Measurements from ENCODE around the gene DLX4.

The DLX4 gene

DNA sequence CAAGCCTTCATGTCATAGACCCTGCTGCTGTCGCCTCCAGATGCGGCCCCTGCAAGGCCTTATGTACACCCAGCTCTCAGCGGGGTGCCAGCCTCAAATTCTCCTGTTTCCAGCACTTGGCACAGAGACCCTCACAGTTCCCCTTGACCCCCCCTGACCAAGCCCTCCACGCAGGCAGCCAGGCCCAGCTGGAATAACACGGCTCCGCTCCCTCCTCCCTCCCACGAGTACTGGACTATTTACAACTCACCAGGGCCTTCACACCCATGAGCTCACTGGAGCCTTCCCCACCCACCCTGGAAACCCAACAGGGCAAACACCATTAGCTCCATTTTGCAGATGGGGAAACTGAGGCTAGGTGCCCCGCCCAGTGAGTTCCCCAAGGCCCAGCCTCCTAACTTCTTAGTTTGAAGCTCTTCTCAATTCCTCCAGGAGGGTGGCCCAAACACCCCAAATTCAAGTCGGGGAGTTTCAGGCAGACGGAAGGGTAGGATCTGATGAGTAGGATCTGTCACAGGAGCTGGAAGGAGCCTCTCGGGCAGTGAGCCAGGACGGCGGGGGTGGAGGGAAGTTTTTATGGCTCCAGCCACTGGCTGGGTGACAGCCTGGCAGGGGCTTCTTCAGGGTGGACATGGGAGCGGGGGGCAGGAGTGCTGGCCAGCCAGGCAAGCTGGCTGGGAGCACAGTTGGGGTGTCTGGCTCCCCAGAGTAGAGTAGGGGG, 17.5 kb upstream of the DLX4 start:
- no peak overlapping the region for H3K4me3 ChIP-seq (ENCODE audit: low read depth in 1 of 2, low read length in 2 of 2)
- H3K27ac ChIP-seq (ENCODE audit: low read length) = no peak overlapping the region
- peaks cover 21% of the 10 kb centered on the region for H3K27me3 ChIP-seq (ENCODE audit: low read depth, low read length)
- no peaks in the 10 kb centered on the region for H3K4me1 ChIP-seq (ENCODE audit: control insufficient read depth in 1 of 2, insufficient read depth in 2 of 2, low read length in 2 of 2)
- no peaks in the 10 kb centered on the region for H3K9me3 ChIP-seq (ENCODE audit: control insufficient read depth in 1 of 2, low read length in 2 of 2)
- H3K36me3 ChIP-seq (ENCODE audit: control insufficient read depth in 1 of 2, insufficient read depth in 2 of 2, low read length in 2 of 2) = no peaks in the 10 kb centered on the region

DNA sequence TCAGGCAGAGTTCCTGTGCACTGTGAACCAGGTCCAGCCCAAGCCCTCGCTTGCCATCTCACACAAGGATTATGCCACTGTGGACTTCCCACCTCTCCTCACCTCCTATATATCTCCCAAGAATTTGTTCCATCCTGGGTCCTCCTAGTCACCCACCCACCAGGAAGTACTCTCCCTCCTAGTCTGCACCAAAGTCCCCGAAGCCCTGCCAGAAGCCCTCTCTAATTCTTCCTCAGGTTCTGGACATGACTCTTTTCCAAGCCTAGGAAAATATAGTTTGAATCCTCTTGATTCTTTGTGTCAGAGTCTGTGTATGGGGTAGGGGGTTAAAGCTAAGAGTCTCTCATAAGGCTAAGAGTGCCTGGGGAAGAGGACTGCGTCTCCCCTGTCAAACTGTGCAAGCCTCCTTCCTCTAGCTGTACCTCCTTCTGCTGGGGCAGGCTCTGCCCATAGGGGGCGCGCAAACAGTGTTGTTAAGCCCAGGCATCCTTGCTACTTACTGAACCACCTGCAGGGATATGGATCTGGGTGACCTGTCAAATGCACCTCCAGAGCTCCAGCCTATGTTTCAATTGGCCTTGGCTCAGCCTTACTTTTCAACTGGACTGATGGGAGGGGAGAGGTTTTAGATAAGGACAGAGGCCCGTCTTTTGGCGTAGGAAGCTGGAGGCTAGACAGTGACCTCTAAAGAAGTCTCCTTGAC, 16.6 kb upstream of the DLX4 start:
- Histone ChIP-seq H3K9me3 (ENCODE audit: control insufficient read depth in 1 of 2, low read length in 2 of 2) (no peaks in the 10 kb centered on the region), H3K27ac (ENCODE audit: low read length) (no peak overlapping the region), H3K4me1 (ENCODE audit: control insufficient read depth in 1 of 2, insufficient read depth in 2 of 2, low read length in 2 of 2) (no peaks in the 10 kb centered on the region), H3K27me3 (ENCODE audit: low read depth, low read length) (peaks cover 21% of the 10 kb centered on the region), H3K36me3 (ENCODE audit: control insufficient read depth in 1 of 2, insufficient read depth in 2 of 2, low read length in 2 of 2) (no peaks in the 10 kb centered on the region), H3K4me3 (ENCODE audit: low read depth in 1 of 2, low read length in 2 of 2) (no peak overlapping the region)

DNA sequence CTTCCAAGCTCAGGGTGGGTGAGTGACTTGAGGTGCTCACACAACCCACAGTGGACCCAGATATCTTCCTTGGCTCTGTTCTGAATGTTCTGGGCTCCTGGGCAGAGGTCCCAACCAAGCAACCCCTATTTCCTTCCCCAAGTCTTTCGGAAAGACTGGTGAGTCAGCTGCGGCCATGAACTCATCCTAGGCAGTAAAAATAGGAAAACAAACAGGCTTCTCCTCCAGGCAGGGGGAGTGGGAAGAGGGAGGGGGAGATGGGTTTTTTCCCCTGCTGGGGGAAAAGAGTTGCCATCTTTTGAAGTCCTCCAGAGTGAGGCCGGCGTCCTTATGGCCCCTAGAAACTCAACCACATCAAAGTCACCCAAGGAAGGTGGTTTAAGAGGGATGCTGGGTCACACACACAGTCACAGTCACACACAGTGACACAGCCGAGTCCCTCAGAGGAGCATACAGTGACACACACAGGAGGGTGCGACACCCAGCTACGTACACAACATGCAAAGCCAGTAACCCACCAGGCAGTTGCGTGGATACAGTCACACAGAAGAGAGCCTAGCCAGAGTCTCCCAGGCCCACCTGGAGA, 16.0 kb upstream of the DLX4 start:
- H3K9me3 ChIP-seq (ENCODE audit: control insufficient read depth in 1 of 2, low read length in 2 of 2) = no peaks in the 10 kb centered on the region
- H3K4me1 ChIP-seq (ENCODE audit: control insufficient read depth in 1 of 2, insufficient read depth in 2 of 2, low read length in 2 of 2) = no peaks in the 10 kb centered on the region
- no peak overlapping the region for H3K27ac ChIP-seq (ENCODE audit: low read length)
- peaks cover 21% of the 10 kb centered on the region for H3K27me3 ChIP-seq (ENCODE audit: low read depth, low read length)
- H3K36me3 ChIP-seq (ENCODE audit: control insufficient read depth in 1 of 2, insufficient read depth in 2 of 2, low read length in 2 of 2) = no peaks in the 10 kb centered on the region
- H3K4me3 ChIP-seq (ENCODE audit: low read depth in 1 of 2, low read length in 2 of 2) = no peak overlapping the region

DNA sequence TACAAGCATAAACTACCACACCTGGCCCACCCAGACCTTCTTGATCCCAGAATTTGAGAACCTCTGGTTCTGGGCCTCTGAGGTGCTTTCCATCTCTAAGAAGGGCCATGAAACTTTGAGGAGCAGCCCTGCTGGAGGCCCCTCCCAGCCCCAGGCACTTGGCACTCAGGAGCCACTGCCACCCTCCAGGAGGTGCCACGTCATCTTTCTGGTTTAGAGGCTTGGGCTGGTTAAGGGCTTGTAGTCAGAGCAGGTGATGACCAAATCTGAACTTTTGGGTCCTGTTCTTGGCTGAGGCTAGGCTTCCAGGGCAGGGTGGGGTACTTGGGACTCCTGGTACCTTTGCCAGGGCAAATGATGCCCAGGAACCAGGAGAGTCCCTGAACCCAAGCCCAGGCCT, 13.8 kb upstream of the DLX4 start:
- Histone ChIP-seq H3K27me3 (ENCODE audit: low read depth, low read length) (peaks cover 16% of the 10 kb centered on the region), H3K4me1 (ENCODE audit: control insufficient read depth in 1 of 2, insufficient read depth in 2 of 2, low read length in 2 of 2) (no peaks in the 10 kb centered on the region), H3K4me3 (ENCODE audit: low read depth in 1 of 2, low read length in 2 of 2) (no peak overlapping the region)

DNA sequence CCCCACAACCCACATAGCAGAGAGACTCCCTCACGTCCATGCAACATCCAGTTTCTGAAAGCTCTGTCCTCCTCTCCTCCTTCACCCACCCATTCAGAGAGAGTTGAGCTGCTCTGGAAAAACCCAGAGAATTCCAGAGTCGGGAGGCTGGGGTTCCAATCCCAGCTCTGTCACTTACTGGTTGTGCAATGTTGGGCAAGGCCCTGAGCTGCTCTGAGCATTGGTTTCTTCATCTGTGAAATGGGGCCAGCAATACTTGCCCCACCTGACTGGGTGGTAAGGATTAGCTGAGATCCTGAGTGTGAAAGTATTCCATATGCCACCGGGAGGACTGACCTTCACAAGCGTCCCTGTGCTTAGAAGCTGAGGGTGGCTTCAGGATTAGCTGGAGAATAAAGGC, 12.2 kb upstream of the DLX4 start:
- Histone ChIP-seq H3K36me3 (ENCODE audit: control insufficient read depth in 1 of 2, insufficient read depth in 2 of 2, low read length in 2 of 2) (no peaks in the 10 kb centered on the region), H3K9me3 (ENCODE audit: control insufficient read depth in 1 of 2, low read length in 2 of 2) (no peaks in the 10 kb centered on the region), H3K27me3 (ENCODE audit: low read depth, low read length) (peaks cover 9% of the 10 kb centered on the region)

More for the DNA sequence above, 13.8 kb upstream of the DLX4 start:
- Histone ChIP-seq H3K9me3 (ENCODE audit: control insufficient read depth in 1 of 2, low read length in 2 of 2) (no peaks in the 10 kb centered on the region), H3K36me3 (ENCODE audit: control insufficient read depth in 1 of 2, insufficient read depth in 2 of 2, low read length in 2 of 2) (no peaks in the 10 kb centered on the region), H3K27ac (ENCODE audit: low read length) (no peak overlapping the region)

DNA sequence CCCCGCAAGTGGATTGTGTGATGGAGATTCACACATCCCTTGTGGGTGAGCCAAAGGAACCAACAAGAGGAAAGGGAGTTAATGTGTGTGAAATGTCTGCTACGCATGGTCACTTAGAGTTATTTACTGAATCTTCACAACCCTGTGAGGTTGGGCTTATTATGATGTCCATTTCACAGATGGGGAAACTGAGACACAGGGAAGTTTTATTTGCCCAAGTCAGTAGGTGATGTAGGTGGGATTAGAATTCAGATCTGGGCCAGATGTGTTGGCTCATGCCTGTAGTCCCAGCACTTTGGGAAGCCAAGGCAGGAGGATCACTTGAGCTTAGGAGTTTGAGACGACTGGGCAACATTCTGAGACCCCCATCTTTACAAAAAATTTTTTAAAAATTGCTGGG, 11.6 kb upstream of the DLX4 start:
- Histone ChIP-seq H3K36me3 (ENCODE audit: control insufficient read depth in 1 of 2, insufficient read depth in 2 of 2, low read length in 2 of 2) (no peaks in the 10 kb centered on the region), H3K27ac (ENCODE audit: low read length) (no peak overlapping the region), H3K4me1 (ENCODE audit: control insufficient read depth in 1 of 2, insufficient read depth in 2 of 2, low read length in 2 of 2) (no peaks in the 10 kb centered on the region), H3K4me3 (ENCODE audit: low read depth in 1 of 2, low read length in 2 of 2) (no peak overlapping the region), H3K9me3 (ENCODE audit: control insufficient read depth in 1 of 2, low read length in 2 of 2) (no peaks in the 10 kb centered on the region), H3K27me3 (ENCODE audit: low read depth, low read length) (peaks cover 6% of the 10 kb centered on the region)

More for the DNA sequence above, 12.2 kb upstream of the DLX4 start:
- H3K4me3 ChIP-seq (ENCODE audit: low read depth in 1 of 2, low read length in 2 of 2) = no peak overlapping the region
- no peak overlapping the region for H3K27ac ChIP-seq (ENCODE audit: low read length)
- no peaks in the 10 kb centered on the region for H3K4me1 ChIP-seq (ENCODE audit: control insufficient read depth in 1 of 2, insufficient read depth in 2 of 2, low read length in 2 of 2)

DNA sequence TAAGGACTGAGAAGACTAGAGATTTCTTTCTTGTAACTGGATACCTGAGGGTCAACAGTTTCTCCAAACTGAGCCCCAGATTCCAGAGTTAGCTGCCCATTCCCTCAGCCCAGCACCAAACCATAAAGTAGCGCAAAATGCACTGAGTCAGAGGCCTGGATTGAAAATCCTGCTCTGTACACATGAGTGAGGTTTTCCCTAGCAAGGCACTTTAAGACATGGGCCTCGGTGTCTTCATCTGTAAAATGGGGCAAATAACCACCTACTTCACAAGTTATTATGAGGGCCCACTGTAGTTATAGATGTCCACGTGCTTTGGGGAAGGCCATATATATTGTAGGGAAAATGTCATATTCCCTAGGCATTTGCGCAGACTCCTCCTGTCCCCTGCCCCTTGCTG, 10.3 kb upstream of the DLX4 start:
- peaks cover 17% of the 10 kb centered on the region for H3K27me3 ChIP-seq (ENCODE audit: low read depth, low read length)
- H3K36me3 ChIP-seq (ENCODE audit: control insufficient read depth in 1 of 2, insufficient read depth in 2 of 2, low read length in 2 of 2) = no peaks in the 10 kb centered on the region
- H3K4me3 ChIP-seq (ENCODE audit: low read depth in 1 of 2, low read length in 2 of 2) = no peak overlapping the region

DNA sequence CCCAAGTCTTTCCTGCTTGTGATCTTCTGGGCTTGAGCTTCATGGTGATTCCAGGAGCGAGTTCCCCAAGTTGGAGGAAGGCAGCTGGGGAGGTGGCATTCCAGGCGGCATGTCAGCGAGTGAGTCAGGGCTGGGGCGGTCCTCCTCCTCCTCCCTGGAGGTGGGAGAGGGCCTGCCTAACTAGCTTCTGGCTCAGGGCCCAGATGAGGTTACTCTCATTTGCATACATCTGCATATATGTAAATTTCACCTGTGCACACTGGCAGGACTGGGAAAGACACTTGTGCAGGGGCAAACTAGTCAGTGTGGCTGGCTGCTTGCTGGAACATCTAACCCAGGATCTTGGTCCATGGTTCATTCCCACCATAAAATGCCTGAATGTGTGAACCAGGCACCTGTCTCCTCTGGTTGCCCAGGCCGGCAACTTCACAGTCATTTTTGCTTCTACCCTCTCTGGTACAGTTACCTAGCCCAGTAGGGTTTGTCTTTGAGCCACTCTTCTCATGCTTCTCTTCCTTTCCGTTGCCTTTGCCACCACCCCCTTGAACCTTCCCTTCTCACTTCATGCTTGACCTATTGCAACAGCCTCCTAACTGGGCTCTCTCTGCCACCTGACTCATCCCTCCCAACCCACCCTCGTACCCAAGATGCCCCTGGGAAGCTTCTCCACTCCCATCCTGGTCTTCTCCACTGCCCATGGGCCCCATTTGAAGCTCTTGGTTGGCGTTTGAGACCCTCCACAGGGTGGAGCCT, 9.6 kb upstream of the DLX4 start:
- Histone ChIP-seq H3K27ac (ENCODE audit: low read length) (no peak overlapping the region), H3K9me3 (ENCODE audit: control insufficient read depth in 1 of 2, low read length in 2 of 2) (no peaks in the 10 kb centered on the region), H3K36me3 (ENCODE audit: control insufficient read depth in 1 of 2, insufficient read depth in 2 of 2, low read length in 2 of 2) (no peaks in the 10 kb centered on the region), H3K4me1 (ENCODE audit: control insufficient read depth in 1 of 2, insufficient read depth in 2 of 2, low read length in 2 of 2) (peaks cover 0 to 8% of the 10 kb centered on the region in 2 donors), H3K4me3 (ENCODE audit: low read depth in 1 of 2, low read length in 2 of 2) (no peak overlapping the region), H3K27me3 (ENCODE audit: low read depth, low read length) (peaks cover 23% of the 10 kb centered on the region)

More for the DNA sequence above, 10.3 kb upstream of the DLX4 start:
- Histone ChIP-seq H3K4me1 (ENCODE audit: control insufficient read depth in 1 of 2, insufficient read depth in 2 of 2, low read length in 2 of 2) (peaks cover 0 to 2% of the 10 kb centered on the region in 2 donors), H3K27ac (ENCODE audit: low read length) (no peak overlapping the region), H3K9me3 (ENCODE audit: control insufficient read depth in 1 of 2, low read length in 2 of 2) (no peaks in the 10 kb centered on the region)

DNA sequence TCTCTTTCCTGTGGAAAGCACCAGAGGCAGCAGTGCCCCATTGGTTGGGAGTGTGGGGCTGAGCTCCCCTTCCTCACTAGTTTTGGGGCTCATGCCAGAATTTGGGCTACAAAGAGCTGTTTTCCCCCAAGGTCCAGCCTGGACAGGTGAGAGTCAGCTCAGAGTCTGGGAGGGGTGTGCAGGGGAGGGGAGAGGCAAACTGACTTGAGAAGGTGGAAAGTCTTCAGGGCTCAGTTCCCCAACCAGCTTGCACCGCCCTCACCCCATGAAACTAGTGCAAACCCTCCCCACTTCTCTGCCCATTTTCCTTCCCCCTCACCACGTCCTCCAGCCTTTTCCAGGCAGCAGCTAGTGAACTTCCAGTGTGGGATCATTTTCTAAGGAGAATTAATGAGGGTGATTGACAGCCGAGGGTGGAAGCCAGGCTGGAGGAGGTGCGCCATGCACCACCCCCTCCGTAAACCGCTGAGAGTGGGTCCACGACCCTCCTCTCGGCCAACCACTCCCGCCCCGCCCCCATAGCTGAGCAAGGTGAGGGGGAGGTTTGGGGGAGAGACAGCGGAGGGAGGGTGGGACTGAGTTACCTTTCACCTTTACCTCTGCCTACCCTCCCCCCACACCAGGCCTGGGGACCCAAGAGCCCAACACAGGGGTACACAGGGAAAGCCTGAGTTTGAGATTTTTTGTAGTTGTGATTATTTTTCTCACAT, 6.2 kb upstream of the DLX4 start:
- no peaks in the 10 kb centered on the region for H3K36me3 ChIP-seq (ENCODE audit: control insufficient read depth in 1 of 2, insufficient read depth in 2 of 2, low read length in 2 of 2)
- H3K4me3 ChIP-seq (ENCODE audit: low read depth in 1 of 2, low read length in 2 of 2) = no peak overlapping the region
- no peak overlapping the region for H3K27ac ChIP-seq (ENCODE audit: low read length)
- peaks cover 57% of the 10 kb centered on the region for H3K27me3 ChIP-seq (ENCODE audit: low read depth, low read length)
- H3K9me3 ChIP-seq (ENCODE audit: control insufficient read depth in 1 of 2, low read length in 2 of 2) = no peaks in the 10 kb centered on the region
- peaks cover 0 to 15% of the 10 kb centered on the region in 2 donors for H3K4me1 ChIP-seq (ENCODE audit: control insufficient read depth in 1 of 2, insufficient read depth in 2 of 2, low read length in 2 of 2)

DNA sequence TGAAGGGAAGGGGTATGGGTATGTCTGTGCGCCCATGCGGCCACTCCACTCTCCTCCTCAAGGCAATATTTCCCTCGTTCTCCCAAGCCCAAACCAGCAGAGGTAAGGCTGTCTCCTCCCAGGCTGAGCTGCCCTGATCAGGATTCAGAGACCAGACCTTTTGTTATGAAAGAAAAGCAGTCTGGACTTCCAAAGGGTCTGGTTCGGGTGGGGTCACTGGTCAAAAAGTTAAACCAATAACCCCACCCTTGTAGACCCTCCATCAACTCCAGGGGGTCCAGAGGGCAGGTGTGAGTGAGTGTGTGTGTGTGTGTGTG, 5.7 kb upstream of the DLX4 start:
- Histone ChIP-seq H3K27ac (ENCODE audit: low read length) (no peak overlapping the region), H3K27me3 (ENCODE audit: low read depth, low read length) (peaks cover 62% of the 10 kb centered on the region), H3K36me3 (ENCODE audit: control insufficient read depth in 1 of 2, insufficient read depth in 2 of 2, low read length in 2 of 2) (no peaks in the 10 kb centered on the region), H3K4me3 (ENCODE audit: low read depth in 1 of 2, low read length in 2 of 2) (no peak overlapping the region), H3K4me1 (ENCODE audit: control insufficient read depth in 1 of 2, insufficient read depth in 2 of 2, low read length in 2 of 2) (peaks cover 0 to 15% of the 10 kb centered on the region in 2 donors), H3K9me3 (ENCODE audit: control insufficient read depth in 1 of 2, low read length in 2 of 2) (no peaks in the 10 kb centered on the region)
